ENCODE measurements around the gene SPTLC1. TPM values are rescaled to one million over a fixed set of nuclear protein-coding genes. Genes with fewer than 3 reads are reported as not detected.
A peak's percentile ranks its signal among the peaks of the same experiment; 100 is the strongest.
"Not testable (repeated sequence)": the region's sequence is repeated elsewhere in the genome, so short reads cannot be mapped to it uniquely, and the experiment has no call there.

SPTLC1 gene
- total RNA-seq, 2 donors from 2014 or later: 67.7 to 69.1 TPM

- Mint-ChIP-seq H3K9me3 (no peaks in the 10 kb centered on the region), H3K4me3 (no peak overlapping the region), H3K36me3 (no peaks in the 10 kb centered on the region), H3K27me3 (peaks cover 27 to 34% of the 10 kb centered on the region in 2 donors), H3K27ac (no peak overlapping the region), H3K4me1 (ENCODE audit: low read depth in 2 of 2) (peaks cover 5 to 6% of the 10 kb centered on the region in 2 donors)
- DNase-seq (ENCODE audit: low spot score): no peak
- ATAC-seq: no peak
Measured at GRCh38 chr9:92147852-92148180, 32.6 kb upstream of the SPTLC1 start.

GRCh38 chr9:92147030-92147851 is 32.0 kb upstream of the SPTLC1 start:
- Mint-ChIP-seq H3K27me3 (peaks cover 27 to 37% of the 10 kb centered on the region in 2 donors), H3K9me3 (no peaks in the 10 kb centered on the region), H3K27ac (peak overlapping the region in 1 of 2 donors; percentile 78), H3K36me3 (no peaks in the 10 kb centered on the region), H3K4me1 (ENCODE audit: low read depth in 2 of 2) (peaks cover 5 to 6% of the 10 kb centered on the region in 2 donors), H3K4me3 (peak overlapping the region; percentile 47)
- ATAC-seq (peak; percentile 66 to 78), DNase-seq (ENCODE audit: low spot score) (no peak)

GRCh38 chr9:92146610-92147009 is 31.4 kb upstream of the SPTLC1 start:
- Mint-ChIP-seq H3K9me3 (no peaks in the 10 kb centered on the region), H3K4me3 (no peak overlapping the region), H3K27me3 (peaks cover 27 to 42% of the 10 kb centered on the region in 2 donors), H3K36me3 (no peaks in the 10 kb centered on the region), H3K4me1 (ENCODE audit: low read depth in 2 of 2) (peaks cover 5 to 6% of the 10 kb centered on the region in 2 donors), H3K27ac (no peak overlapping the region)
- ATAC-seq: no peak
- no peak for DNase-seq (ENCODE audit: low spot score)

- DNase-seq (ENCODE audit: low spot score); H3K27ac Mint-ChIP-seq; ATAC-seq; H3K4me3 Mint-ChIP-seq; H3K36me3 Mint-ChIP-seq; H3K9me3 Mint-ChIP-seq; H3K4me1 Mint-ChIP-seq (ENCODE audit: low read depth in 2 of 2): not testable (repeated sequence)
- H3K27me3 Mint-ChIP-seq: peaks cover 33 to 46% of the 10 kb centered on the region in 2 donors
Measured at GRCh38 chr9:92145784-92146183, 30.6 kb upstream of the SPTLC1 start.

GRCh38 chr9:92142329-92142728 is 27.1 kb upstream of the SPTLC1 start:
- H3K9me3 Mint-ChIP-seq: no peaks in the 10 kb centered on the region
- DNase-seq (ENCODE audit: low spot score): no peak
- peaks cover 16 to 36% of the 10 kb centered on the region in 2 donors for H3K27me3 Mint-ChIP-seq
- H3K27ac Mint-ChIP-seq: no peak overlapping the region
- H3K4me3 Mint-ChIP-seq: no peak overlapping the region
- no peak for ATAC-seq
- peaks cover 10 to 14% of the 10 kb centered on the region in 2 donors for H3K4me1 Mint-ChIP-seq (ENCODE audit: low read depth in 2 of 2)
- no peaks in the 10 kb centered on the region for H3K36me3 Mint-ChIP-seq

- Mint-ChIP-seq H3K4me1 (ENCODE audit: low read depth in 2 of 2) (peaks cover 5 to 10% of the 10 kb centered on the region in 2 donors), H3K27ac (no peak overlapping the region), H3K27me3 (peaks cover 16 to 37% of the 10 kb centered on the region in 2 donors), H3K9me3 (no peaks in the 10 kb centered on the region), H3K4me3 (no peak overlapping the region), H3K36me3 (no peaks in the 10 kb centered on the region)
- DNase-seq (ENCODE audit: low spot score): no peak
- ATAC-seq: no peak
Measured at GRCh38 chr9:92141144-92142129, 26.2 kb upstream of the SPTLC1 start.

GRCh38 chr9:92140754-92141143 is 25.5 kb upstream of the SPTLC1 start:
- Mint-ChIP-seq H3K27ac (no peak overlapping the region), H3K4me3 (no peak overlapping the region), H3K9me3 (no peaks in the 10 kb centered on the region), H3K4me1 (ENCODE audit: low read depth in 2 of 2) (peaks cover 5 to 10% of the 10 kb centered on the region in 2 donors), H3K36me3 (no peaks in the 10 kb centered on the region), H3K27me3 (peaks cover 11 to 34% of the 10 kb centered on the region in 2 donors)
- ATAC-seq: no peak
- no peak for DNase-seq (ENCODE audit: low spot score)

- DNase-seq (ENCODE audit: low spot score) (peak; percentile 76), ATAC-seq (peak; percentile 58 to 70)
- Mint-ChIP-seq H3K4me1 (ENCODE audit: low read depth in 2 of 2) (peaks cover 5 to 10% of the 10 kb centered on the region in 2 donors), H3K36me3 (no peaks in the 10 kb centered on the region), H3K4me3 (no peak overlapping the region), H3K27me3 (peaks cover 7 to 32% of the 10 kb centered on the region in 2 donors), H3K27ac (no peak overlapping the region), H3K9me3 (no peaks in the 10 kb centered on the region)
Measured at GRCh38 chr9:92140074-92140753, 25.0 kb upstream of the SPTLC1 start.

- H3K36me3 Mint-ChIP-seq; DNase-seq (ENCODE audit: low spot score); H3K27ac Mint-ChIP-seq; H3K4me3 Mint-ChIP-seq; ATAC-seq; H3K9me3 Mint-ChIP-seq: not testable (repeated sequence)
- peaks cover 8 to 11% of the 10 kb centered on the region in 2 donors for H3K4me1 Mint-ChIP-seq (ENCODE audit: low read depth in 2 of 2)
- peaks cover 7 to 31% of the 10 kb centered on the region in 2 donors for H3K27me3 Mint-ChIP-seq
Measured at GRCh38 chr9:92138960-92139540, 23.8 kb upstream of the SPTLC1 start.

- no peak overlapping the region for H3K4me3 Mint-ChIP-seq
- ATAC-seq (peak; percentile 58 to 61), DNase-seq (ENCODE audit: low spot score) (no peak)
- H3K36me3 Mint-ChIP-seq: no peaks in the 10 kb centered on the region
- no peak overlapping the region for H3K27ac Mint-ChIP-seq
- H3K4me1 Mint-ChIP-seq (ENCODE audit: low read depth in 2 of 2): peaks cover 15 to 16% of the 10 kb centered on the region in 2 donors
- H3K27me3 Mint-ChIP-seq: peaks cover 7 to 31% of the 10 kb centered on the region in 2 donors
- no peaks in the 10 kb centered on the region for H3K9me3 Mint-ChIP-seq
Measured at GRCh38 chr9:92138157-92138959, 23.1 kb upstream of the SPTLC1 start.

- no peak for DNase-seq (ENCODE audit: low spot score)
- Mint-ChIP-seq H3K4me1 (ENCODE audit: low read depth in 2 of 2) (peaks cover 21 to 26% of the 10 kb centered on the region in 2 donors), H3K36me3 (peaks cover 3% of the 10 kb centered on the region), H3K27ac (no peak overlapping the region), H3K27me3 (peaks cover 7 to 24% of the 10 kb centered on the region in 2 donors), H3K9me3 (no peaks in the 10 kb centered on the region), H3K4me3 (no peak overlapping the region)
- no peak for ATAC-seq
Measured at GRCh38 chr9:92136184-92136858, 21.1 kb upstream of the SPTLC1 start.

GRCh38 chr9:92135576-92135975 is 20.4 kb upstream of the SPTLC1 start:
- H3K9me3 Mint-ChIP-seq: no peaks in the 10 kb centered on the region
- ATAC-seq: no peak
- no peak for DNase-seq (ENCODE audit: low spot score)
- H3K4me1 Mint-ChIP-seq (ENCODE audit: low read depth in 2 of 2): peaks cover 17 to 26% of the 10 kb centered on the region in 2 donors
- no peak overlapping the region for H3K4me3 Mint-ChIP-seq
- no peak overlapping the region for H3K27ac Mint-ChIP-seq
- peaks cover 7 to 21% of the 10 kb centered on the region in 2 donors for H3K27me3 Mint-ChIP-seq
- peaks cover 10% of the 10 kb centered on the region for H3K36me3 Mint-ChIP-seq

All from natural killer cell treated with Interleukin-12 subunit alpha and Interleukin-12 subunit beta and Interleukin-15 and Interleukin-18, amount 100 ng/mL, for 72 hours (primary cell).